Transverse colon (tissue), 4 donors: Measurements from ENCODE around the gene RUSF1. TPM values are rescaled to one million over a fixed set of nuclear protein-coding genes. Genes with fewer than 3 reads are reported as not detected.

Experiments
- DNase-seq: peaks from one replicate; pipeline ENCODE4 v3.0.0-alpha.2; 2019
- H3K27ac ChIP-seq, 4 donors: fragments of 200-600 bp; sonication (generic); 2 replicates each; pipeline ENCODE4 v1.5.1; 2016 to 2018; ENCODE audit warnings: inconsistent platforms in 4 of 4
- H3K27me3 ChIP-seq: fragments of 200-600 bp; sonication (generic); 2 replicates; pipeline ENCODE4 v1.5.1; 2017; ENCODE audit warnings: inconsistent platforms
- H3K36me3 ChIP-seq, 4 donors: fragments of 200-600 bp; sonication (generic); 2 replicates each; pipeline ENCODE4 v1.5.1; 2017 to 2019; ENCODE audit warnings: inconsistent platforms in 4 of 4
- H3K4me1 ChIP-seq, 4 donors: fragments of 200-600 bp; sonication (generic); 2 replicates each; pipeline ENCODE4 v1.5.1; 2017 to 2020; ENCODE audit warnings: inconsistent platforms in 4 of 4
- H3K4me3 ChIP-seq, 4 donors: fragments of 200-600 bp; sonication (generic); 1 replicate in 1 of 4; 2 replicates in 3 of 4; pipeline versions ENCODE4 v1.5.1 to v1.6.1; 2017 to 2019; ENCODE audit warnings: inconsistent platforms in 4 of 4
- H3K9me3 ChIP-seq, 2 donors: fragments of 200-600 bp; sonication (generic); 2 replicates each; pipeline ENCODE4 v1.5.1; 2017 to 2019; ENCODE audit warnings: inconsistent platforms in 2 of 2
- CTCF ChIP-seq, 5 experiments: fragments of 200-600 bp in 3 of 5; fragments of 450-650 bp in 2 of 5; sonication (generic) in 3 of 5; IDR thresholded peaks; 1 replicate in 2 of 5; 2 replicates in 3 of 5; pipeline ENCODE4 v1.5.1; 2016 to 2017; ENCODE audit warnings: antibody characterized with exemption in 5 of 5, inconsistent platforms in 3 of 5, mild to moderate bottlenecking in 2 of 5, moderate library complexity in 1 of 5
- EP300 ChIP-seq: sonication (generic); formaldehyde crosslinking; IDR thresholded peaks from one replicate; pipeline ENCODE4 v1.6.1; 2017; ENCODE audit warnings: antibody characterized with exemption, low read depth
- POLR2A ChIP-seq: fragments of 450-650 bp; IDR thresholded peaks from one replicate; pipeline ENCODE4 v1.6.1; 2016; ENCODE audit warnings: antibody characterized with exemption, mild to moderate bottlenecking, moderate library complexity
- POLR2AphosphoS5 ChIP-seq, 3 donors: sonication (generic); formaldehyde crosslinking; IDR thresholded peaks; one replicate each; pipeline ENCODE4 v1.6.1; 2016; ENCODE audit warnings: antibody characterized with exemption in 3 of 3
- WGBS, 2 donors: methylation state at CpG; one replicate each; pipeline ENCODE4 v1.1.5; 2018; ENCODE audit warnings: low coverage in 1 of 2; 5-methylcytosine and 5-hydroxymethylcytosine counted together
- in situ Hi-C, 4 donors: fragments of 200-750 bp; cut with MboI; loops; one replicate each; pipeline versions ENCODE4 v1.15.0 to v1.15.1; 2017; ENCODE audit warnings: low sequenced_read_pairs in 3 of 4, low pct_ligation_motif_present in 1 of 4, low pct_unique_long_range_greater_than_20kb in 1 of 4
- intact Hi-C: fragments of 100-400 bp; cut with DNase I; formaldehyde crosslinking; loops from one replicate; pipeline ENCODE4 v1.15.1; 2023; ENCODE audit warnings: low total_unique reads
- total RNA-seq, 4 donors: library from RNA; depleted of rRNA; stranded (reverse); fragments of >200 nt; gene quantifications; one replicate each; pipeline ENCODE4 v1.1.0, GENCODE V29; 2016

RUSF1 gene
- total RNA-seq, 4 donors from 2014 or later, result 49.2 to 86.5 (median 71.3) TPM

- no peaks in the 10 kb centered on the region for H3K9me3 ChIP-seq
- no peak for DNase-seq
- 67 to 85% methylated on average over 3 of the region's 3 CpGs for whole genome bisulfite sequencing, 2 donors
- in situ Hi-C loops (loop anchor here in 2 of 4 donors (25.0 kb wide), 2 partner anchors 252 to 452 kb away; partner anchors contain the start of genes HSD3B7 (in 2 of the 2) and FUS (in 1 of the 2)), intact Hi-C loops (no loop called here)
- peaks cover 0 to 11% (median 4%) of the 10 kb centered on the region in 4 donors for H3K4me1 ChIP-seq
- no peak overlapping the region for H3K4me3 ChIP-seq
- TF ChIP-seq CTCF (IDR thresholded peaks at IDR 0.05), result no peak
- no peak for TF ChIP-seq POLR2AphosphoS5 (IDR thresholded peaks at IDR 0.05)
- TF ChIP-seq POLR2A, result no peak
- TF ChIP-seq EP300, result no peak
- no peaks in the 10 kb centered on the region for H3K36me3 ChIP-seq
- no peaks in the 10 kb centered on the region for H3K27me3 ChIP-seq
- no peak overlapping the region for H3K27ac ChIP-seq
These were observed 68.7 kb downstream of the RUSF1 start for GRCh38 chr16:31439519-31439918.

Other genes starting within 250 kb of the RUSF1 start
- gene ITGAM, start 248.4 kb downstream of the RUSF1 start, total RNA-seq, result 10 to 100 TPM in 1 of 4 donors, 1 to 10 TPM in 3; 1.1 to 11.5 (median 2.3) TPM
- gene ITGAX, start 153.2 kb downstream of the RUSF1 start, total RNA-seq, result 1 to 10 TPM in 3 of 4 donors, not detected in 1; 1.2 to 3.8 (median 3.7) TPM
- gene ITGAD, start 115.1 kb downstream of the RUSF1 start, total RNA-seq, result under 1 TPM in 1 of 4 donors, not detected in 3; 0.75 TPM
- gene COX6A2, start 80.0 kb downstream of the RUSF1 start, total RNA-seq, result not detected
- gene ZNF843, start 65.6 kb downstream of the RUSF1 start, total RNA-seq, result under 1 TPM in 2 of 4 donors, not detected in 2; 0.14 to 0.79 TPM
- gene ARMC5, start 48.9 kb downstream of the RUSF1 start, total RNA-seq, result 10 to 100 TPM in 1 of 4 donors, 1 to 10 TPM in 3; 3.2 to 17.6 (median 8.4) TPM
- gene TGFB1I1, start 36.2 kb downstream of the RUSF1 start, total RNA-seq, result 100 to 1,000 TPM in 1 of 4 donors, 10 to 100 TPM in 3; 43.0 to 102 (median 61.4) TPM
- not detected for gene SLC5A2, start 25.3 kb downstream of the RUSF1 start, total RNA-seq
- gene AHSP, start 19.5 kb upstream of the RUSF1 start, total RNA-seq, result not detected